Esophagus squamous epithelium (tissue), 5 donors: ENCODE measurements around the gene CASP12. TPM values are rescaled to one million over a fixed set of nuclear protein-coding genes. Genes with fewer than 3 reads are reported as not detected.

Experiments used
- DNase-seq: peaks from one replicate; lab custom pipeline; 2025; lab: John Stamatoyannopoulos, UW
- H3K27ac ChIP-seq, 4 donors: fragments of 200-600 bp; sonication (generic); one replicate each; pipeline ENCODE4 v1.5.1; 2016 to 2019; ENCODE audit warnings: mild to moderate bottlenecking in 1 of 4
- H3K27me3 ChIP-seq, 4 donors: fragments of 200-600 bp; sonication (generic); 1 replicate in 3 of 4; 2 replicates in 1 of 4; pipeline versions ENCODE4 v1.5.1 to v1.6.0; 2017 to 2021; ENCODE audit warnings: antibody characterized with exemption in 1 of 4
- H3K36me3 ChIP-seq, 3 donors: fragments of 200-600 bp; sonication (generic); one replicate each; pipeline ENCODE4 v1.5.1; 2016 to 2019
- H3K4me1 ChIP-seq, 3 donors: fragments of 200-600 bp; sonication (generic); one replicate each; pipeline ENCODE4 v1.5.1; 2017 to 2019
- H3K4me3 ChIP-seq, 4 donors: fragments of 200-600 bp; sonication (generic); 1 replicate in 3 of 4; 2 replicates in 1 of 4; pipeline ENCODE4 v1.5.1; 2016 to 2019; ENCODE audit warnings: mild to moderate bottlenecking in 2 of 4, moderate library complexity in 1 of 4
- H3K9me3 ChIP-seq, 3 donors: fragments of 200-600 bp; sonication (generic); one replicate each; pipeline ENCODE4 v1.5.1; 2016 to 2019
- POLR2A ChIP-seq, 4 donors: fragments of 450-650 bp; IDR thresholded peaks; one replicate each; pipeline ENCODE4 v1.6.1; 2017; ENCODE audit warnings: antibody characterized with exemption in 4 of 4, mild to moderate bottlenecking in 4 of 4, moderate library complexity in 3 of 4
- WGBS, 2 donors: methylation state at CpG; one replicate each; pipeline ENCODE4 v1.1.5; 2018; 5-methylcytosine and 5-hydroxymethylcytosine counted together
- intact Hi-C: fragments of 100-400 bp; cut with DNase I; formaldehyde crosslinking; loops from one replicate; pipeline ENCODE4 v1.15.0; 2022
- total RNA-seq, 4 donors: library from RNA; depleted of rRNA; stranded (reverse); fragments of >200 nt; gene quantifications; one replicate each; pipeline ENCODE4 v1.1.0, GENCODE V29; 2016
- TF ChIP-seq, protein P1 (sequence below), 6 experiments: fragments of 450-650 bp in 4 of 6; fragments of 200-600 bp in 2 of 6; sonication (generic) in 2 of 6; IDR thresholded peaks; one replicate each; pipeline ENCODE4 v1.5.1; 2016 to 2019; ENCODE audit warnings: antibody characterized with exemption in 6 of 6, mild to moderate bottlenecking in 4 of 6, moderate library complexity in 4 of 6
- donor health status: DM: yes; HTN: yes; CAD: no.

The CASP12 gene
- total RNA-seq, 4 donors from 2014 or later, result 0.57 to 2.5 TPM; not detected in 2

DNA sequence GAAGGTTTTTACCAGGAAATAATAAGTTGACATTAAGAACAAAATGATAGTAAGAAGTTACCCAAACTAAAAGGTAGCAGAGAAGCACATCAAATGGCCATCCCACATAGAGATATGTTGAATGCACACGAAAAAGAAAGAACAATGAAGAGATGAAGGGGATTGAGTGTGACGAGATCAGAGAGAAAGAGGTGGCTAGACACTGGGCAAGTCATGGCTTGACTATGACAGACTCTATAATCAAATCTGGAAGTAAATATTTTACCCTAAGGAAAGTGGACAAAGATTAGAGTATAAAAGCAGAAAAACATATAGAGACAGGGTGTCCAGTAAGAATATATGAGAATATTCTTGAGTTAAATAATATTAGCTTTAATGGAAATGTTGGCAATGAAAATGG, 31.4 kb downstream of the CASP12 start:
- Histone ChIP-seq H3K36me3 (no peaks in the 10 kb centered on the region), H3K4me1 (no peaks in the 10 kb centered on the region), H3K27ac (no peak overlapping the region), H3K27me3 (no peaks in the 10 kb centered on the region), H3K4me3 (no peak overlapping the region), H3K9me3 (peaks cover 0 to 5% (median 3%) of the 10 kb centered on the region in 3 donors)
- TF ChIP-seq, protein P1, sequence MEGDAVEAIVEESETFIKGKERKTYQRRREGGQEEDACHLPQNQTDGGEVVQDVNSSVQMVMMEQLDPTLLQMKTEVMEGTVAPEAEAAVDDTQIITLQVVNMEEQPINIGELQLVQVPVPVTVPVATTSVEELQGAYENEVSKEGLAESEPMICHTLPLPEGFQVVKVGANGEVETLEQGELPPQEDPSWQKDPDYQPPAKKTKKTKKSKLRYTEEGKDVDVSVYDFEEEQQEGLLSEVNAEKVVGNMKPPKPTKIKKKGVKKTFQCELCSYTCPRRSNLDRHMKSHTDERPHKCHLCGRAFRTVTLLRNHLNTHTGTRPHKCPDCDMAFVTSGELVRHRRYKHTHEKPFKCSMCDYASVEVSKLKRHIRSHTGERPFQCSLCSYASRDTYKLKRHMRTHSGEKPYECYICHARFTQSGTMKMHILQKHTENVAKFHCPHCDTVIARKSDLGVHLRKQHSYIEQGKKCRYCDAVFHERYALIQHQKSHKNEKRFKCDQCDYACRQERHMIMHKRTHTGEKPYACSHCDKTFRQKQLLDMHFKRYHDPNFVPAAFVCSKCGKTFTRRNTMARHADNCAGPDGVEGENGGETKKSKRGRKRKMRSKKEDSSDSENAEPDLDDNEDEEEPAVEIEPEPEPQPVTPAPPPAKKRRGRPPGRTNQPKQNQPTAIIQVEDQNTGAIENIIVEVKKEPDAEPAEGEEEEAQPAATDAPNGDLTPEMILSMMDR (IDR thresholded peaks at IDR 0.05), result no peak
- intact Hi-C loops, result no loop called here
- WGBS, 2 donors, result 20 to 42% methylated on average over 2 of the region's 2 CpGs
- no peak for DNase-seq

DNA sequence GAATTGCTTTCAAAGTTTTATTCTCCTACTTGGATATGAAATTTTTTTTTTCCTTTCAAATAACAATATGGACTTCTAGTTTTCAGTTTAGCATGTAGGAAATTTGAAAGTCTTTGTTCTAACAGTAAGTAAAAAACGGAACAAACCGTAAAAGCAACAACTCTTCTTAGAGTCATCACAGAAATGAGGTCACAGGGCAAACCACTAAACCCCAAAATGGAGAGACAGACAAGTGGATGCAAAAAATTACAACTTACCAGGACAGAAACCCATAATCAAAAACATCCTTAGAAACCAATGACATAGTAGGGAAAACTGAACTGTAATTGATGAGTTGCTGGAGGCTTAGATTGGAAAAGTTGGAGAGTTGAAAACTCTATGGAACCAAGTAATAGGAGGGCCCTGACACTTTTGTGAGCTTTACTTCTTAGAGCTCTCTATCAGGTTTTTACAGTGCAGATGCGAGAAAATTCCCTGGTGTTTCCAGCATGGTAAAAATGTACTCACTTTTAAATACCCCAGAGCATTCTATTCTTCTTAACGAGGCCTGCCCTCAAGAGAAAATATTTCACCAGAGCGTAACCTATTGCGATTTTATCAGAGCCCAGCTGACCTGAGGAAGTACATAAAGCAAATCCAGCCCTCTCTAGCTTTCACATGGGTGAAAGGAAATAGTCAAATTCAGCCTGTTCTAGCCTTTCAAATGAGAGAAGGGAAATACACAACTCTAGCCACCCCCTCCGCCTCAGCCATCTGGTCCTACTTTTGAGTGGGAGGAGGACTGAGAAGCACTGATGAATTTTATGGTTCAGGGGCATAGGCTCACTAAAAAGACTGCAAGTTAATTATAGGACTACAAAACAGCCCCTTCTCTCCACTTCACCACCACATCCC, 39.1 kb downstream of the CASP12 start:
- H3K4me1 ChIP-seq, result no peaks in the 10 kb centered on the region
- intact Hi-C loops, result no loop called here
- TF ChIP-seq POLR2A (IDR thresholded peaks at IDR 0.05), result no peak
- TF ChIP-seq, protein P1 (IDR thresholded peaks at IDR 0.05), result no peak
- no peak overlapping the region for H3K4me3 ChIP-seq
- DNase-seq, result no peak
- no peak overlapping the region for H3K27ac ChIP-seq
- WGBS, 2 donors, result 57 to 80% methylated on average over 7 of the region's 7 CpGs
- no peaks in the 10 kb centered on the region for H3K36me3 ChIP-seq
- H3K9me3 ChIP-seq, result no peaks in the 10 kb centered on the region
- no peaks in the 10 kb centered on the region for H3K27me3 ChIP-seq

DNA sequence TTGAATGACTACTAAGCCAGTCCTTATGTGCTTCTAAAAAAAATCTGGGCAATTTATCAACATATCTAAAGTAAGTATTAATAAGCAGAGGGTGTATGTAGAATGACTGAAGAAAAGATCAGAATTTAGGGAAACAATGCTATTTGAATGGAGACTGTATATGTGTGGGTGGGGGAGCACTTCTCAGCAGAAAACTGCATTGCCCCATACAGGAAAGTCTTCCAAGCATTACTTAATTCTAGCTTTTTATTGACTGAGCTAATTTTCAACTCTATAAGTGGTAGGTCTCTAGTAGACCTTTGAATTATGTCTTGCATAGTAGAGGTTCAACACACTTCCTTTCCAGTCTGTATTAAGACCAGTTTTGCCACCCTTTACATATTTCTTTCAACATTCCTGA, 41.7 kb downstream of the CASP12 start:
- Histone ChIP-seq H3K36me3 (no peaks in the 10 kb centered on the region), H3K27me3 (no peaks in the 10 kb centered on the region), H3K4me1 (no peaks in the 10 kb centered on the region), H3K27ac (no peak overlapping the region), H3K4me3 (no peak overlapping the region), H3K9me3 (no peaks in the 10 kb centered on the region)
- intact Hi-C loops, result no loop called here
- TF ChIP-seq, protein P1 (IDR thresholded peaks at IDR 0.05), result no peak
- TF ChIP-seq POLR2A (IDR thresholded peaks at IDR 0.05), result no peak
- no peak for DNase-seq

DNA sequence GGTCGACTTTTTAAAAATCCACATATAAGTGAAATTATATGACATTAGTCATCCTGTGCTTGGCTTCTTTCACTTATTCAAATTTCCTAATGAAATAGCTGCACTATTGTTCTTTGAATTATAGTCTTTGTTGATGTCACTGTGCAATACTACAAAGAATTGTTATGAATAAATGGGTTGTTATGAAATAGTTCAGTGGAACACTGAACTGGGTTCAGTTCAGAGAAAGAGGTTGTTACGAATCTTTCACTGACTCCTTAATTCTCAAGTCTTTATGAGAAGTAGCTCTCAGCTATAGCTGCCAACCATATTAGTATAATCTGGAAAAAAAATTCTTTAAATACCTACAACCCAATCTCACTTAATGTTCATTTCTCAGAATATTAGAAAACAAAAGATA, 42.3 kb downstream of the CASP12 start:
- no peak for DNase-seq
- H3K36me3 ChIP-seq, result no peaks in the 10 kb centered on the region
- no peak for TF ChIP-seq POLR2A (IDR thresholded peaks at IDR 0.05)
- TF ChIP-seq, protein P1 (IDR thresholded peaks at IDR 0.05), result no peak
- H3K4me3 ChIP-seq, result no peak overlapping the region
- 53 to 72% methylated on average over 2 of the region's 2 CpGs for WGBS, 2 donors
- no peak overlapping the region for H3K27ac ChIP-seq
- no peaks in the 10 kb centered on the region for H3K27me3 ChIP-seq
- no peaks in the 10 kb centered on the region for H3K4me1 ChIP-seq
- no peaks in the 10 kb centered on the region for H3K9me3 ChIP-seq
- intact Hi-C loops, result no loop called here

DNA sequence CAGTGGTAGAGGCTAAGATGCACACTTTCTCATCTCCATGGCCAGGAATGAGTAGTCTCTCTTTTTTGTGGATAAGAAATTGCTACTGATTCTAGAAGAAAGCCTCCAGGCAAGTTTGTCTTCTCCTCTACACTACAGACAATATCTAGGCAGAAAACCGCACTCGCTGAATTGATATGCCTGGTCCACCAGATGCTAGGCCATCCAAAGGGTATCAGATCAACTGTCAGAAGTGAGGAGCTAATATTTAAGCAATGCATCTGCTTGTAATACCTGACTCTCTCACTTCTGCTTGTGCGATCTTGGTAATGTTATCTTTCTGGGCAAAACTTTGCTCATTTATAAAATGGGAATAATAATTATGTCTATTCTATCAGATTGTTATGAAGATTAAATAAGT, 45.0 kb downstream of the CASP12 start:
- no peaks in the 10 kb centered on the region for H3K4me1 ChIP-seq
- no peaks in the 10 kb centered on the region for H3K36me3 ChIP-seq
- H3K27me3 ChIP-seq, result no peaks in the 10 kb centered on the region
- intact Hi-C loops, result no loop called here
- H3K27ac ChIP-seq, result no peak overlapping the region
- no peaks in the 10 kb centered on the region for H3K9me3 ChIP-seq
- WGBS, 2 donors, result 93% methylated on average over 3 of the region's 3 CpGs
- TF ChIP-seq POLR2A (IDR thresholded peaks at IDR 0.05), result no peak
- TF ChIP-seq, protein P1 (IDR thresholded peaks at IDR 0.05), result no peak
- no peak overlapping the region for H3K4me3 ChIP-seq
- DNase-seq, result no peak
